ENCODE results near the gene NCAPG2. TPM values are rescaled to one million over a fixed set of nuclear protein-coding genes. Genes with fewer than 3 reads are reported as not detected.

Gene NCAPG2
- total RNA-seq, 4 donors from 2014 or later: 4.6 to 6.4 (median 5.6) TPM

- Histone ChIP-seq H3K27me3 (no peaks in the 10 kb centered on the region), H3K4me3 (no peak overlapping the region), H3K36me3 (peaks cover 0 to 72% of the 10 kb centered on the region in 2 donors), H3K4me1 (peaks cover 0 to 19% (median 0%) of the 10 kb centered on the region in 3 donors), H3K27ac (peak overlapping the region in 2 of 4 donors; percentile 9 to 42), H3K9me3 (no peaks in the 10 kb centered on the region)
- no peak for ATAC-seq
- TF ChIP-seq POLR2AphosphoS5 (IDR thresholded peaks at IDR 0.05): no peak
- no peak for TF ChIP-seq CTCF (IDR thresholded peaks at IDR 0.05)
- TF ChIP-seq EP300 (IDR thresholded peaks at IDR 0.05): no peak
- no peak for TF ChIP-seq POLR2A (IDR thresholded peaks at IDR 0.05)
- WGBS, 2 donors (ENCODE audit: low coverage in 1 of 2): 50% methylated on average over 3 of the region's 3 CpGs; no CpG with 5 or more reads in 1 of the 2 donors
These were observed 46.1 kb upstream of the NCAPG2 start for GRCh38 chr7:158750702-158751101.

GRCh38 chr7:158749396-158749795, 44.8 kb upstream of the NCAPG2 start:
- no peak for ATAC-seq
- H3K36me3 ChIP-seq: peaks cover 0 to 71% of the 10 kb centered on the region in 2 donors

GRCh38 chr7:158748335-158748734, 43.7 kb upstream of the NCAPG2 start:
- 74 to 81% methylated on average over 8 to 10 of the region's 10 CpGs for WGBS, 2 donors (ENCODE audit: low coverage in 1 of 2)
- no peak overlapping the region for H3K27ac ChIP-seq
- peaks cover 0 to 71% of the 10 kb centered on the region in 2 donors for H3K36me3 ChIP-seq
- no peaks in the 10 kb centered on the region for H3K27me3 ChIP-seq
- H3K4me3 ChIP-seq: no peak overlapping the region
- H3K4me1 ChIP-seq: peaks cover 0 to 19% (median 0%) of the 10 kb centered on the region in 3 donors
- H3K9me3 ChIP-seq: no peaks in the 10 kb centered on the region
- no peak for ATAC-seq
- TF ChIP-seq CTCF (IDR thresholded peaks at IDR 0.05) (no peak), POLR2A (IDR thresholded peaks at IDR 0.05) (no peak), POLR2AphosphoS5 (IDR thresholded peaks at IDR 0.05) (no peak), EP300 (IDR thresholded peaks at IDR 0.05) (no peak)

More at GRCh38 chr7:158749396-158749795, 44.8 kb upstream of the NCAPG2 start:
- no peaks in the 10 kb centered on the region for H3K27me3 ChIP-seq
- 96 to 100% methylated on average over 2 to 9 of the region's 9 CpGs for WGBS, 2 donors (ENCODE audit: low coverage in 1 of 2)
- TF ChIP-seq CTCF (IDR thresholded peaks at IDR 0.05): no peak
- TF ChIP-seq POLR2AphosphoS5 (IDR thresholded peaks at IDR 0.05): no peak
- TF ChIP-seq POLR2A (IDR thresholded peaks at IDR 0.05): no peak
- no peak for TF ChIP-seq EP300 (IDR thresholded peaks at IDR 0.05)
- H3K4me3 ChIP-seq: no peak overlapping the region
- H3K4me1 ChIP-seq: peaks cover 0 to 19% (median 0%) of the 10 kb centered on the region in 3 donors
- no peak overlapping the region for H3K27ac ChIP-seq
- H3K9me3 ChIP-seq: no peaks in the 10 kb centered on the region

- no peak for ATAC-seq
- Histone ChIP-seq H3K36me3 (peaks cover 0 to 76% of the 10 kb centered on the region in 2 donors), H3K27ac (no peak overlapping the region), H3K4me1 (peaks cover 0 to 21% (median 0%) of the 10 kb centered on the region in 3 donors), H3K9me3 (no peaks in the 10 kb centered on the region), H3K27me3 (no peaks in the 10 kb centered on the region), H3K4me3 (no peak overlapping the region)
- 86 to 89% methylated on average over 10 of the region's 10 CpGs for WGBS, 2 donors (ENCODE audit: low coverage in 1 of 2)
- no peak for TF ChIP-seq EP300 (IDR thresholded peaks at IDR 0.05)
- no peak for TF ChIP-seq CTCF (IDR thresholded peaks at IDR 0.05)
- no peak for TF ChIP-seq POLR2A (IDR thresholded peaks at IDR 0.05)
- no peak for TF ChIP-seq POLR2AphosphoS5 (IDR thresholded peaks at IDR 0.05)
These were observed 42.8 kb upstream of the NCAPG2 start for GRCh38 chr7:158747408-158747807.

- Histone ChIP-seq H3K27me3 (no peaks in the 10 kb centered on the region), H3K27ac (no peak overlapping the region), H3K36me3 (peaks cover 0 to 80% of the 10 kb centered on the region in 2 donors), H3K4me1 (peaks cover 0 to 25% (median 0%) of the 10 kb centered on the region in 3 donors), H3K4me3 (no peak overlapping the region), H3K9me3 (no peaks in the 10 kb centered on the region)
- no peak for ATAC-seq
- TF ChIP-seq EP300 (IDR thresholded peaks at IDR 0.05) (no peak), POLR2A (IDR thresholded peaks at IDR 0.05) (no peak), CTCF (IDR thresholded peaks at IDR 0.05) (no peak), POLR2AphosphoS5 (IDR thresholded peaks at IDR 0.05) (no peak)
- 86% methylated on average over 6 of the region's 9 CpGs; no CpG with 5 or more reads in 1 of the 2 donors for WGBS, 2 donors (ENCODE audit: low coverage in 1 of 2)
These were observed 42.4 kb upstream of the NCAPG2 start for GRCh38 chr7:158746957-158747356.

Measured in gastroesophageal sphincter (tissue), 4 donors.